ENCODE results near the gene ACP7. TPM values are rescaled to one million over a fixed set of nuclear protein-coding genes. Genes with fewer than 3 reads are reported as not detected.
"Not testable (repeated sequence)": the region's sequence is repeated elsewhere in the genome, so short reads cannot be mapped to it uniquely, and the experiment has no call there.

ACP7 gene
- total and polyA plus RNA-seq, 2 of the 8 experiments (the other 6 are each of a cell fraction or from before 2014, with no cell fraction given), result 0.27 to 0.50 TPM

- H2BK12ac ChIP-seq (ENCODE audit: low read depth, low read length); H2BK15ac ChIP-seq (ENCODE audit: low read length); H2AFZ ChIP-seq (ENCODE audit: low read length); H3K27ac ChIP-seq (ENCODE audit: low read depth, low read length); H2AK5ac ChIP-seq (ENCODE audit: low read depth, low read length); H3K79me2 ChIP-seq (ENCODE audit: control insufficient read depth in 1 of 2, insufficient read depth in 2 of 2, low read length in 2 of 2); H4K91ac ChIP-seq (replicated peaks; ENCODE audit: insufficient read length, low read length); H3K23me2 ChIP-seq (ENCODE audit: low read depth, low read length); H2BK5ac ChIP-seq (ENCODE audit: low read depth, low read length); H3K14ac ChIP-seq (ENCODE audit: insufficient read length); H3K4me3 ChIP-seq (ENCODE audit: extremely low read depth in 1 of 4, insufficient read depth in 2 of 4, low read depth in 3 of 4, low read length in 4 of 4); DNase-seq (ENCODE audit: low read depth in 1 of 2, low spot score in 2 of 2); H2BK20ac ChIP-seq (ENCODE audit: low read length); H3K4me2 ChIP-seq (ENCODE audit: insufficient read depth in 1 of 2, low read depth in 2 of 2, low read length in 2 of 2); H3K4me1 ChIP-seq (replicated peaks in 1 of 4; ENCODE audit: control insufficient read depth in 3 of 4, insufficient read depth in 4 of 4, low read length in 3 of 4); H4K8ac ChIP-seq (ENCODE audit: extremely low read depth, insufficient read depth, low read length); H2BK120ac ChIP-seq (replicated peaks; ENCODE audit: low read depth, low read length); POLR2A ChIA-PET (ENCODE audit: partially characterized antibody); H3K18ac ChIP-seq (ENCODE audit: extremely low read depth, low read length); H3K23ac ChIP-seq (ENCODE audit: insufficient read length); H3K4ac ChIP-seq (replicated peaks; ENCODE audit: insufficient read length, low read depth, low read length); H4K20me1 ChIP-seq (replicated peaks in 1 of 2; ENCODE audit: control insufficient read depth in 1 of 2, insufficient read depth in 2 of 2, low read length in 2 of 2); FAIRE-seq; H3K56ac ChIP-seq (replicated peaks; ENCODE audit: insufficient read length, low read depth, low read length); H3K79me1 ChIP-seq (ENCODE audit: low read depth, low read length); H3K9ac ChIP-seq (replicated peaks in 1 of 4; ENCODE audit: extremely low read depth in 1 of 4, low read depth in 3 of 4, low read length in 3 of 4); H3K36me3 ChIP-seq (ENCODE audit: control insufficient read depth in 2 of 4, insufficient read depth in 4 of 4, low read length in 3 of 4); H4K5ac ChIP-seq (ENCODE audit: insufficient read length, low read depth, low read length); H3K27me3 ChIP-seq (replicated peaks in 1 of 4; ENCODE audit: control insufficient read depth in 3 of 4, extremely low read depth in 1 of 4, insufficient read depth in 3 of 4, low read length in 3 of 4); H3K9me3 ChIP-seq (ENCODE audit: insufficient read depth in 2 of 2, low read depth in 1 of 2, low read length in 1 of 2): not testable (repeated sequence)
- CTCF ChIA-PET (ENCODE audit: partially characterized antibody), result interaction anchor here (0.6 to 1.8 kb wide), 5 partner anchors 9 to 42 kb away, joined by 3 to 9 read pairs (median 3); no protein-coding TSS in a partner anchor
- WGBS, 2 experiments (ENCODE audit: extremely low coverage in 1 of 2, insufficient coverage in 1 of 2, insufficient read length in 1 of 2, insufficient replicate concordance in 2 of 2, low coverage in 1 of 2, low lambda C conversion rate in 2 of 2, missing lambda C conversion rate in 1 of 2), result 90% methylated on average over 5 of the region's 5 CpGs; no CpG with 5 or more reads in 1 of the 2 experiments
Measured at GRCh38 chr19:39095799-39096540, 11.8 kb downstream of the ACP7 start.
